GM12878 (cell line): ENCODE measurements around the gene BCL2.

Experiments
- BHLHE40 ChIP-seq, 2 experiments: fragments of 450-650 bp in 1 of 2; IDR thresholded peaks; 2 replicates each; pipeline ENCODE4 v1.6.1; 2011 to 2017; ENCODE audit warnings: low read depth in 2 of 2, borderline replicate concordance in 1 of 2, improper control_type of control experiment in 1 of 2, low read length in 1 of 2, mild to moderate bottlenecking in 1 of 2
- CEBPB ChIP-seq, 2 experiments: fragments of 150-350 bp in 1 of 2; IDR thresholded peaks; 2 replicates each; pipeline ENCODE4 v1.6.1; 2012 to 2014; ENCODE audit warnings: low read depth in 2 of 2, low read length in 2 of 2, borderline replicate concordance in 1 of 2, inconsistent platforms in 1 of 2
- EP300 ChIP-seq, 2 experiments: fragments of 150-350 bp in 1 of 2; IDR thresholded peaks; 2 replicates each; pipeline ENCODE4 v1.6.1; 2011 to 2012; ENCODE audit warnings: low read depth in 2 of 2, low read length in 2 of 2, borderline replicate concordance in 1 of 2, improper control_type of control experiment in 1 of 2, inconsistent platforms in 1 of 2; ENCODE audit not compliant: control insufficient read depth in 1 of 2
- KDM1A ChIP-seq: fragments of 200-600 bp; sonication (generic); IDR thresholded peaks from 2 replicates; pipeline ENCODE4 v1.6.1; 2016; ENCODE audit warnings: borderline replicate concordance
- MEF2B ChIP-seq: fragments of 450-650 bp; IDR thresholded peaks from 2 replicates; pipeline ENCODE4 v1.6.1; 2018; ENCODE audit warnings: mild to moderate bottlenecking, moderate library complexity; ENCODE audit not compliant: partially characterized antibody, poor library complexity, severe bottlenecking
- POLR2AphosphoS2 ChIP-seq: IDR thresholded peaks from 2 replicates; pipeline ENCODE4 v1.6.1; 2011; ENCODE audit warnings: low read depth, mild to moderate bottlenecking, low read length, improper control_type of control experiment, moderate library complexity
- SIX5 ChIP-seq: IDR thresholded peaks from 2 replicates; pipeline ENCODE4 v1.6.1; 2011; ENCODE audit warnings: mild to moderate bottlenecking, low read depth, low read length, moderate library complexity; ENCODE audit not compliant: severe bottlenecking
- TF ChIP-seq, protein P1 (sequence below), 3 experiments: IDR thresholded peaks in 2 of 3; conservative IDR thresholded peaks in 1 of 3; 2 replicates each; pipeline ENCODE4 v1.5.1; 2011; ENCODE audit warnings: low read depth in 3 of 3, low read length in 3 of 3, mild to moderate bottlenecking in 3 of 3, control low read depth in 2 of 3, moderate library complexity in 2 of 3, inconsistent platforms in 1 of 3, mixed read lengths in 1 of 3; ENCODE audit not compliant: control insufficient read depth in 2 of 3, insufficient read depth in 1 of 3; ENCODE audit errors: extremely low read depth in 1 of 3
- TF ChIP-seq, protein P2 (sequence below): fragments of 450-650 bp; IDR thresholded peaks from 2 replicates; pipeline ENCODE4 v1.6.1; 2018; ENCODE audit warnings: borderline replicate concordance, mild to moderate bottlenecking; ENCODE audit not compliant: partially characterized antibody
- TF ChIP-seq, protein P3 (sequence below): fragments of 450-650 bp; IDR thresholded peaks from 2 replicates; pipeline ENCODE4 v1.6.1; 2014; ENCODE audit warnings: mild to moderate bottlenecking

DNA sequence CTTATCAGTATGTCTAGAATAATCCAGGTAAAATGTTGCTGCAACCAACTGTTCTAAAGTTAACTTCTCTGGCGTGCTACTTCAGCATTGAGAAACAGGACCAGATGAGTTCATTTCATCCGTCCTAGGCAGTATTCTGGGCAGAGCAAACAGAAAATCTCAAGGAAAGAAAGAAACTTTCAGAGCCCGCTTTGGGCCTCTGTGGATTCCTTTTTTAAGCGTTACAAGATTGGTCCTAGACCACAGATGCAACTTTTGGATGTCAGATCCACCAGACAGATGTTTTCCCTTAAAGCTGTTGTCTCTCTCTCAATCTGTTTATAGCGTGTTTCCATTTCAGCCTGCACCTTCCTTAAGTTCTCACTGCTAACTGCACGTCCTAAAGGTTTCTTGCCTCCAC, 75.0 kb downstream of the BCL2 start:
- no peak for TF ChIP-seq MEF2B
- TF ChIP-seq SIX5 = no peak
- TF ChIP-seq, protein P1, sequence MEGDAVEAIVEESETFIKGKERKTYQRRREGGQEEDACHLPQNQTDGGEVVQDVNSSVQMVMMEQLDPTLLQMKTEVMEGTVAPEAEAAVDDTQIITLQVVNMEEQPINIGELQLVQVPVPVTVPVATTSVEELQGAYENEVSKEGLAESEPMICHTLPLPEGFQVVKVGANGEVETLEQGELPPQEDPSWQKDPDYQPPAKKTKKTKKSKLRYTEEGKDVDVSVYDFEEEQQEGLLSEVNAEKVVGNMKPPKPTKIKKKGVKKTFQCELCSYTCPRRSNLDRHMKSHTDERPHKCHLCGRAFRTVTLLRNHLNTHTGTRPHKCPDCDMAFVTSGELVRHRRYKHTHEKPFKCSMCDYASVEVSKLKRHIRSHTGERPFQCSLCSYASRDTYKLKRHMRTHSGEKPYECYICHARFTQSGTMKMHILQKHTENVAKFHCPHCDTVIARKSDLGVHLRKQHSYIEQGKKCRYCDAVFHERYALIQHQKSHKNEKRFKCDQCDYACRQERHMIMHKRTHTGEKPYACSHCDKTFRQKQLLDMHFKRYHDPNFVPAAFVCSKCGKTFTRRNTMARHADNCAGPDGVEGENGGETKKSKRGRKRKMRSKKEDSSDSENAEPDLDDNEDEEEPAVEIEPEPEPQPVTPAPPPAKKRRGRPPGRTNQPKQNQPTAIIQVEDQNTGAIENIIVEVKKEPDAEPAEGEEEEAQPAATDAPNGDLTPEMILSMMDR (IDR thresholded peaks at IDR 0.05 in 2 of 3, conservative IDR thresholded peaks at IDR 0.05 in 1 of 3; ENCODE audit: control insufficient read depth in 2 of 3, extremely low read depth in 1 of 3, insufficient read depth in 1 of 3, low read depth in 3 of 3, low read length in 3 of 3) = no peak
- TF ChIP-seq, protein P2, sequence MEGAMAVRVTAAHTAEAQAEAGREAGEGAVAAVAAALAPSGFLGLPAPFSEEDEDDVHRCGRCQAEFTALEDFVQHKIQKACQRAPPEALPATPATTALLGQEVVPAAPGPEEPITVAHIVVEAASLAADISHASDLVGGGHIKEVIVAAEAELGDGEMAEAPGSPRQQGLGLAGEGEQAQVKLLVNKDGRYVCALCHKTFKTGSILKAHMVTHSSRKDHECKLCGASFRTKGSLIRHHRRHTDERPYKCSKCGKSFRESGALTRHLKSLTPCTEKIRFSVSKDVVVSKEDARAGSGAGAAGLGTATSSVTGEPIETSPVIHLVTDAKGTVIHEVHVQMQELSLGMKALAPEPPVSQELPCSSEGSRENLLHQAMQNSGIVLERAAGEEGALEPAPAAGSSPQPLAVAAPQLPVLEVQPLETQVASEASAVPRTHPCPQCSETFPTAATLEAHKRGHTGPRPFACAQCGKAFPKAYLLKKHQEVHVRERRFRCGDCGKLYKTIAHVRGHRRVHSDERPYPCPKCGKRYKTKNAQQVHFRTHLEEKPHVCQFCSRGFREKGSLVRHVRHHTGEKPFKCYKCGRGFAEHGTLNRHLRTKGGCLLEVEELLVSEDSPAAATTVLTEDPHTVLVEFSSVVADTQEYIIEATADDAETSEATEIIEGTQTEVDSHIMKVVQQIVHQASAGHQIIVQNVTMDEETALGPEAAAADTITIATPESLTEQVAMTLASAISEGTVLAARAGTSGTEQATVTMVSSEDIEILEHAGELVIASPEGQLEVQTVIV = no peak
- TF ChIP-seq POLR2AphosphoS2 = no peak
- no peak for TF ChIP-seq EP300 (IDR thresholded peaks at IDR 0.05; ENCODE audit: borderline replicate concordance in 1 of 2, control insufficient read depth in 1 of 2, low read depth in 2 of 2, low read length in 2 of 2)
- TF ChIP-seq KDM1A = no peak
- TF ChIP-seq BHLHE40 (IDR thresholded peaks at IDR 0.05; ENCODE audit: borderline replicate concordance in 1 of 2, low read depth in 2 of 2, low read length in 1 of 2) = no peak
- TF ChIP-seq CEBPB (IDR thresholded peaks at IDR 0.05; ENCODE audit: borderline replicate concordance in 1 of 2, low read depth in 2 of 2, low read length in 2 of 2) = no peak
- TF ChIP-seq, protein P3, sequence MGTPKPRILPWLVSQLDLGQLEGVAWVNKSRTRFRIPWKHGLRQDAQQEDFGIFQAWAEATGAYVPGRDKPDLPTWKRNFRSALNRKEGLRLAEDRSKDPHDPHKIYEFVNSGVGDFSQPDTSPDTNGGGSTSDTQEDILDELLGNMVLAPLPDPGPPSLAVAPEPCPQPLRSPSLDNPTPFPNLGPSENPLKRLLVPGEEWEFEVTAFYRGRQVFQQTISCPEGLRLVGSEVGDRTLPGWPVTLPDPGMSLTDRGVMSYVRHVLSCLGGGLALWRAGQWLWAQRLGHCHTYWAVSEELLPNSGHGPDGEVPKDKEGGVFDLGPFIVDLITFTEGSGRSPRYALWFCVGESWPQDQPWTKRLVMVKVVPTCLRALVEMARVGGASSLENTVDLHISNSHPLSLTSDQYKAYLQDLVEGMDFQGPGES = no peak
